ENCODE measurements around the gene ALDH1L2.
A peak's percentile ranks its signal among the peaks of the same experiment; 100 is the strongest.
"Not testable (repeated sequence)": the region's sequence is repeated elsewhere in the genome, so short reads cannot be mapped to it uniquely, and the experiment has no call there.

Gene ALDH1L2

GRCh38 chr12:104985206-104985605, 99.1 kb downstream of the ALDH1L2 start:
- peak; percentile 16 for DNase-seq (ENCODE audit: low spot score)

- DNase-seq (ENCODE audit: low spot score), result not testable (repeated sequence)
These were observed 106.6 kb downstream of the ALDH1L2 start for GRCh38 chr12:104977688-104978087.

- DNase-seq (ENCODE audit: low spot score), result no peak
These were observed 107.6 kb downstream of the ALDH1L2 start for GRCh38 chr12:104976703-104977102.

- DNase-seq (ENCODE audit: low spot score), result no peak
These were observed 108.5 kb downstream of the ALDH1L2 start for GRCh38 chr12:104975587-104976343.

GRCh38 chr12:104974626-104975290, 109.5 kb downstream of the ALDH1L2 start:
- peak; percentile 56 for DNase-seq (ENCODE audit: low spot score)

GRCh38 chr12:104973250-104973649, 111.0 kb downstream of the ALDH1L2 start:
- DNase-seq (ENCODE audit: low spot score), result no peak

- DNase-seq (ENCODE audit: low spot score), result no peak
These were observed 113.0 kb downstream of the ALDH1L2 start for GRCh38 chr12:104971306-104971705.
